Neural progenitor cell (in vitro differentiated cells): ENCODE results near the gene HMCES. TPM values are rescaled to one million over a fixed set of nuclear protein-coding genes. Genes with fewer than 3 reads are reported as not detected.

Experiments
- DNase-seq: peaks from one replicate; pipeline ENCODE4 v3.0.0-alpha.2; 2016; ENCODE audit warnings: low spot score
- H2AFZ ChIP-seq: fragments of 200-600 bp; sonication (generic); replicated peaks from 2 replicates; pipeline ENCODE4 v1.6.1; 2016; ENCODE audit warnings: antibody characterized with exemption
- H3F3A ChIP-seq: fragments of 200-600 bp; sonication (generic); 2 replicates; pipeline ENCODE4 v1.6.1; 2016; ENCODE audit warnings: antibody characterized with exemption, low read depth
- H3K27ac ChIP-seq: fragments of 200-600 bp; sonication (generic); 2 replicates; pipeline ENCODE4 v1.5.1; 2016; ENCODE audit warnings: mild to moderate bottlenecking
- H3K27me3 ChIP-seq: fragments of 200-600 bp; sonication (generic); 2 replicates; pipeline ENCODE4 v1.6.1; 2016; ENCODE audit warnings: mild to moderate bottlenecking, moderate library complexity
- H3K36me3 ChIP-seq: fragments of 200-600 bp; sonication (generic); 2 replicates; pipeline ENCODE4 v1.5.1; 2016
- H3K4me1 ChIP-seq: fragments of 200-600 bp; sonication (generic); 2 replicates; pipeline ENCODE4 v1.6.1; 2016; ENCODE audit warnings: mixed run types
- H3K4me2 ChIP-seq: fragments of 200-600 bp; sonication (generic); 2 replicates; pipeline ENCODE4 v1.6.1; 2016
- H3K4me3 ChIP-seq: fragments of 200-600 bp; sonication (generic); 2 replicates; pipeline ENCODE4 v1.5.1; 2016
- H3K79me2 ChIP-seq: fragments of 200-600 bp; sonication (generic); 2 replicates; pipeline ENCODE4 v1.6.1; 2016; ENCODE audit warnings: low read depth
- H3K9ac ChIP-seq: fragments of 200-600 bp; sonication (generic); 2 replicates; pipeline ENCODE4 v1.6.1; 2016
- H3K9me3 ChIP-seq: fragments of 200-600 bp; sonication (generic); 2 replicates; pipeline ENCODE4 v1.5.1; 2016; ENCODE audit warnings: low read depth
- H4K20me1 ChIP-seq: fragments of 200-600 bp; sonication (generic); 2 replicates; pipeline ENCODE4 v1.6.1; 2016; ENCODE audit warnings: low read depth
- H3K27ac Mint-ChIP-seq: 3 replicates; pipeline ENCODE4 v1.8.0; 2021; ENCODE audit warnings: mixed read lengths
- H3K27me3 Mint-ChIP-seq: 2 replicates; pipeline ENCODE4 v1.8.0; 2022; ENCODE audit warnings: low read depth, mild to moderate bottlenecking, inconsistent platforms, moderate library complexity, mixed read lengths; ENCODE audit not compliant: insufficient read depth
- H3K36me3 Mint-ChIP-seq: 3 replicates; pipeline ENCODE4 v1.8.0; 2021; ENCODE audit warnings: mixed read lengths
- H3K4me1 Mint-ChIP-seq: 3 replicates; pipeline ENCODE4 v1.8.0; 2021; ENCODE audit warnings: mixed read lengths
- H3K4me3 Mint-ChIP-seq: 3 replicates; pipeline ENCODE4 v1.8.0; 2021; ENCODE audit warnings: mild to moderate bottlenecking, moderate library complexity, mixed read lengths
- H3K9me3 Mint-ChIP-seq: 3 replicates; pipeline ENCODE4 v1.8.0; 2020; ENCODE audit warnings: mixed read lengths
- CTCF ChIP-seq: fragments of 200-600 bp; sonication (generic); IDR thresholded peaks from 2 replicates; pipeline ENCODE4 v1.5.1; 2017; ENCODE audit warnings: antibody characterized with exemption, mild to moderate bottlenecking
- EZH2 ChIP-seq: fragments of 200-600 bp; sonication (generic); IDR thresholded peaks from 2 replicates; pipeline ENCODE4 v1.6.1; 2017; ENCODE audit warnings: antibody characterized with exemption, mild to moderate bottlenecking, moderate library complexity
- EZH2phosphoT487 ChIP-seq: fragments of 200-600 bp; sonication (generic); IDR thresholded peaks from 2 replicates; pipeline ENCODE4 v1.6.1; 2017; ENCODE audit warnings: antibody characterized with exemption
- total RNA-seq: library from RNA; depleted of rRNA; stranded (reverse); fragments of >200 nt; gene quantifications from 2 replicates; pipeline ENCODE4 v1.2.3, GENCODE V29; 2015; ENCODE audit warnings: low replicate concordance

HMCES gene
- total RNA-seq, 1 donor from 2014 or later = 25.1 TPM

- no peak overlapping the region for H2AFZ ChIP-seq
- H3F3A ChIP-seq = no peaks in the 10 kb centered on the region
- Mint-ChIP-seq H3K9me3 (no peaks in the 10 kb centered on the region), H3K4me1 (no peaks in the 10 kb centered on the region), H3K4me3 (no peak overlapping the region), H3K27ac (no peak overlapping the region), H3K36me3 (peaks cover 24% of the 10 kb centered on the region), H3K27me3 (no peaks in the 10 kb centered on the region)
- no peaks in the 10 kb centered on the region for H3K79me2 ChIP-seq
- no peak overlapping the region for H3K4me3 ChIP-seq
- H3K27ac ChIP-seq = no peak overlapping the region
- no peak for DNase-seq
- H3K9me3 ChIP-seq = no peaks in the 10 kb centered on the region
- no peaks in the 10 kb centered on the region for H3K27me3 ChIP-seq
- no peak overlapping the region for H3K4me2 ChIP-seq
- no peak for TF ChIP-seq CTCF
- no peak for TF ChIP-seq EZH2
- no peak for TF ChIP-seq EZH2phosphoT487
- H3K9ac ChIP-seq = no peak overlapping the region
- no peaks in the 10 kb centered on the region for H3K4me1 ChIP-seq
- no peaks in the 10 kb centered on the region for H4K20me1 ChIP-seq
- peaks cover 3% of the 10 kb centered on the region for H3K36me3 ChIP-seq
These were observed 10.7 kb downstream of the HMCES start for GRCh38 chr3:129289201-129289921.

GRCh38 chr3:129291236-129291886 lies 12.7 kb downstream of the HMCES start:
- no peak overlapping the region for H3K27ac Mint-ChIP-seq
- H3K9ac ChIP-seq = no peak overlapping the region
- H2AFZ ChIP-seq = no peak overlapping the region
- H3K27me3 Mint-ChIP-seq = no peaks in the 10 kb centered on the region
- no peaks in the 10 kb centered on the region for H3F3A ChIP-seq
- H3K36me3 ChIP-seq = peaks cover 3% of the 10 kb centered on the region
- DNase-seq = no peak
- no peaks in the 10 kb centered on the region for H3K9me3 Mint-ChIP-seq
- H3K79me2 ChIP-seq = no peaks in the 10 kb centered on the region
- no peaks in the 10 kb centered on the region for H4K20me1 ChIP-seq
- no peaks in the 10 kb centered on the region for H3K9me3 ChIP-seq
- H3K4me2 ChIP-seq = no peak overlapping the region
- peaks cover 30% of the 10 kb centered on the region for H3K36me3 Mint-ChIP-seq
- no peak overlapping the region for H3K27ac ChIP-seq
- no peaks in the 10 kb centered on the region for H3K27me3 ChIP-seq
- no peaks in the 10 kb centered on the region for H3K4me1 ChIP-seq
- no peaks in the 10 kb centered on the region for H3K4me1 Mint-ChIP-seq
- no peak overlapping the region for H3K4me3 ChIP-seq
- no peak overlapping the region for H3K4me3 Mint-ChIP-seq
- no peak for TF ChIP-seq CTCF
- TF ChIP-seq EZH2phosphoT487 = no peak
- TF ChIP-seq EZH2 = no peak

GRCh38 chr3:129295286-129295685 lies 16.6 kb downstream of the HMCES start:
- no peak for DNase-seq
- no peak overlapping the region for H2AFZ ChIP-seq
- Mint-ChIP-seq H3K36me3 (peaks cover 38% of the 10 kb centered on the region), H3K4me3 (no peak overlapping the region), H3K4me1 (no peaks in the 10 kb centered on the region), H3K27me3 (no peaks in the 10 kb centered on the region), H3K27ac (no peak overlapping the region), H3K9me3 (no peaks in the 10 kb centered on the region)
- no peak overlapping the region for H3K4me3 ChIP-seq
- H3K27me3 ChIP-seq = no peaks in the 10 kb centered on the region
- no peaks in the 10 kb centered on the region for H3K9me3 ChIP-seq
- peaks cover 3% of the 10 kb centered on the region for H3K36me3 ChIP-seq
- H3K79me2 ChIP-seq = no peaks in the 10 kb centered on the region
- no peak overlapping the region for H3K9ac ChIP-seq
- H3K27ac ChIP-seq = no peak overlapping the region
- no peak overlapping the region for H3K4me2 ChIP-seq
- H3K4me1 ChIP-seq = no peaks in the 10 kb centered on the region
- no peaks in the 10 kb centered on the region for H3F3A ChIP-seq
- no peaks in the 10 kb centered on the region for H4K20me1 ChIP-seq
- TF ChIP-seq EZH2phosphoT487 (no peak), EZH2 (no peak), CTCF (no peak)
